ENCODE results near the gene MYOZ3. TPM values are rescaled to one million over a fixed set of nuclear protein-coding genes. Genes with fewer than 3 reads are reported as not detected.

Gene MYOZ3
- total RNA-seq, 1 experiment from 2014 or later = not detected

DNA sequence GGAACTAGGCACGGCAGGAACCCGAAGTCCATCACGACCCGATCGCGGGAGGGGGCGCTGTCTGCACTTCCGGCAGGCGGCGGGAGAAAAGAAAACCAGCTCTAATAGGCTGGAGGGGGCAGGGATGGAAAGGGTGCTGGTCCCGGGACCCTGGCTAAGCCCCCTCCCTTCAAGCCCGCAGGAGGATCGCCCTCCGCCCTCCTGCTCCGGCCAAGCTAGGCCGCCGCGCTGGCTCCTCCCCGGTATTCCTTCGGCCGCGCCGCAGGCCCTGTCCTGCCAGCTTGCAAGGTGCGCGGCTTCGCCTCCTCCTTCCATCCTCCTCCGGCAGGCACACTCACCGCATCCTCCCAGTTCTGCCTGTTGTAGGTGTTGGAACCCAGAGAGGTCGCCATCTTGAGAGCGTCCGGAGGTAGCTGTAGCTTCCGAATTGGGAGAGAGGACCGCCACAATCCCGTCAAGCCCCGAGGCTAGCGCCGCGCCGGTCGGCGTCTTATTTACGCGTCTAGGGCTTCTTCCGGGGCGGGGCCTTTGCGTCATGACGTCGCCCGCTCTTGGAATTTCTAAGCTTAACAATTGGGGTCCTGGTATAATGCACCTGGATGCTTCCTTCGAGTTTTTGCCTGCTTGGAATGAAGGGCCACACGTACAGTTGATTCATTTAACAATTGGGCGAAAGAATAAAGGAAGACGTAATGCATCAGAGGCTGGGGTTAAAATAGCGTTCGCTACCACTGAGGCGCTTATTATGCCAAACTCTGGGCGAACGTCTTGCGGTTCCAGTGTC lies 39.7 kb downstream of the MYOZ3 start, which contains the start of gene RBM22:
RBM22 (minus strand) TSS at position 469 of the 784 bp plus-strand sequence; CDS start at position 392, 77 bp downstream.
- DNase-seq (ENCODE audit: low read depth) = peak; percentile 86

DNA sequence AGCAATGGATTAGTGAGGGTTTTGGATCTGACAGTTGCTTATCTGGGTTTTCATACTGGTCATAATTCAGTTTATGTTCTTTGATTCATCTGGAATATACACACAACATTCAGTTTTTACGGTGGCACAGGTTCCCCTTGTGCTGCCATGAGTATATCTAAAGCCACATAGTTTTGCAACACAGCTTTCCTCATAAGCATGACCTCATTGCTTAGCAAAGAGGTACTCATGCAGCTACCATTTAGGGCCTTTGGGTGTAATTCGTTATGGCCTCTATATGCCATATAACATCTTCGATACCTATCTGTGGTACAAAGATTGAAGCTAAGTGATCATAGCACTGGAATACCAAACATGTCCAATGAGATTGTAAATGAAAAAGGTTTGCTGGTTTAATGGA lies 42.7 kb downstream of the MYOZ3 start:
- no peak for DNase-seq (ENCODE audit: low read depth)

DNA sequence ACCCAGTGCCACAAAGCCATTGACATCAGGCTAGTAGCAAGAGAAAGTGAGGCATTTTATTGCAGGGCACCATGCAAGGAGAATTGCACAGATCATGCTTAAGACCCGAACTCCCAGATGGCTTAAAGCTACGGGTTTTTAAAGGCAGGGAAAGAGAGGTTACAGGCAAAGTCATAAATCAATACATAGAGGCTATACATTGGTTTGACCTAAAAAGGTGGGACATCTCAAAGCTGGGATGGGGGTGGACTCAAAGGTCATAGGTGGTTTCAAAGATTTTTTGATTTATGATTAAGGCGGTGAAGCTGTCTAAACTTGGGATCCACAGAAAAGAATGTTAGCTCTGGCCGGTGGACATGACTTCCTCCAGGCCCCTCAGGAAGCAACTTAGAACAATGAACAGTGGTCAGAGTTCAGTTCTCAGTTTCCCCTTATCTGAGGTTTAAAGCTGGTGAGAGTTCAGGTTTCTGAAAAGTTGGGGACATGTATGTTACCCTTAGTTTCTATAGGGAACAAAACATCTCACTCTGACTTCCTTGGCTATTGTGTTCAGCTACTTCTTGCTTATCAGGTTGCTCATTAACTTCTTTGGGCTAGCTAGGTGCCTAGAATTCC lies 45.8 kb downstream of the MYOZ3 start:
- DNase-seq (ENCODE audit: low read depth) = no peak

DNA sequence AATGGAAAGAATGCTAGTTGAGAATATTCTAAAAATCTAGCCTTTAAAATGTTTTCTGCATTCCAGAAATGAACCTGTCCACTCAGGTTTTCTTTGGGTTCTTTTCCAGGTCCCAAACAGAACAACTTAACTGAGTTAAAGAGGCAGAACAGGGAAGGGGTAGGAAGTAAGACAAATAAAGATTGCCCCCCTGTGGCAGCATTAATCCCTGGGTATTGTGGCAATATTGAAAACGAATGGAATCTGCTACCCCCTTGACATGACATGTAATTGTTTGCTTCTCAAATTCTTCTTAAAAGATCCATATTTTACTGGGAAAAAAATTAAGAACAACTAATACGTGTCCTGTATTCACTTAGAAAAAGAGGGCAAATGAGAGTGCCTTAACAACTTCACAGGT lies 49.1 kb downstream of the MYOZ3 start:
- DNase-seq (ENCODE audit: low read depth) = peak; percentile 6

DNA sequence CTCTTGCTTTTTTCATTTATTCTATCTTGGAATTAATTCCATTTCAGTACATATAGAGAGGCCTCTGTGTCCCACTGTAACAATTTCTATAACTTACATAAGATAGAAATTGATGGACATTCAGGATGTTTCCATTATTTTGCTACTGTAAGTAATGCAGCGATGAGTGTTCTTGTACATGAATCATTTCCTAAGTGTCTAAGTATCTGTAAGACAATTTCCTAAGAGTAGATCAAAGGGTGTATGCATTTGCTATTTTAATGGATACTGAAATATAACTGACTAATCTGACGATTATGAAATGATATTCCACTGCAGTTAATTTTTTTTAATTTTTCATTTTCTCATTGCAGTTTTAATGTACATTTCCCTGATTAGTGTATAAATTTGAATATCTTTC lies 62.8 kb downstream of the MYOZ3 start:
- DNase-seq (ENCODE audit: low read depth) = no peak

Other genes starting within 250 kb of the MYOZ3 start
- 38.7 and 53.3 TPM in 2 replicates for gene CD74, start 248.3 kb upstream of the MYOZ3 start, total RNA-seq (2014; rRNA removed; shearing (Covaris generic))
- gene RPS14, start 211.5 kb upstream of the MYOZ3 start, total RNA-seq (2014; rRNA removed; shearing (Covaris generic)) = 2,147 and 2,510 TPM in 2 replicates
- gene NDST1, start 153.1 kb upstream of the MYOZ3 start, total RNA-seq (2014; rRNA removed; shearing (Covaris generic)) = 18.5 and 21.3 TPM in 2 replicates
- 0.98 and 1.4 TPM in 2 replicates for gene SYNPO, start 20.6 kb upstream of the MYOZ3 start, total RNA-seq (2014; rRNA removed; shearing (Covaris generic))
- 34.2 and 38.0 TPM in 2 replicates for gene RBM22, start 39.8 kb downstream of the MYOZ3 start, total RNA-seq (2014; rRNA removed; shearing (Covaris generic))
- 35.5 and 41.2 TPM in 2 replicates for gene DCTN4, start 97.8 kb downstream of the MYOZ3 start, total RNA-seq (2014; rRNA removed; shearing (Covaris generic))
- gene SMIM3, start 117.5 kb downstream of the MYOZ3 start, total RNA-seq (2014; rRNA removed; shearing (Covaris generic)) = 150 and 175 TPM in 2 replicates
- gene IRGM, start 185.3 kb downstream of the MYOZ3 start, total RNA-seq (2014; rRNA removed; shearing (Covaris generic)) = not detected in 2 replicates
- 6.4 and 7.7 TPM in 2 replicates for gene ZNF300, start 243.7 kb downstream of the MYOZ3 start, total RNA-seq (2014; rRNA removed; shearing (Covaris generic))